ENCODE measurements around the gene HENMT1. TPM values are rescaled to one million over a fixed set of nuclear protein-coding genes. Genes with fewer than 3 reads are reported as not detected.

Gene HENMT1
- 0.98 TPM for total RNA-seq

GRCh38 chr1:108661030-108661609 is at the start of gene HENMT1:
Gene HENMT1 (minus strand): TSS chr1:108661093. CDS start chr1:108659884, 1,209 bp downstream.
- Histone ChIP-seq H3K9me3 (no peaks in the 10 kb centered on the region), H3K27ac (peak within 1 kb of the TSS; percentile 88), H3K4me3 (peak within 1 kb of the TSS; percentile 78 to 79), H3K4me1 (peaks cover 4% of the 10 kb centered on the region), H3K27me3 (no peaks in the 10 kb centered on the region), H3K36me3 (no peaks in the 10 kb centered on the region)
- peak in 1 of 2 donors; percentile 71 for TF ChIP-seq POLR2AphosphoS5 (IDR thresholded peaks at IDR 0.05; ENCODE audit: insufficient read depth in 1 of 2, low read depth in 1 of 2)
- TF ChIP-seq, protein P1, sequence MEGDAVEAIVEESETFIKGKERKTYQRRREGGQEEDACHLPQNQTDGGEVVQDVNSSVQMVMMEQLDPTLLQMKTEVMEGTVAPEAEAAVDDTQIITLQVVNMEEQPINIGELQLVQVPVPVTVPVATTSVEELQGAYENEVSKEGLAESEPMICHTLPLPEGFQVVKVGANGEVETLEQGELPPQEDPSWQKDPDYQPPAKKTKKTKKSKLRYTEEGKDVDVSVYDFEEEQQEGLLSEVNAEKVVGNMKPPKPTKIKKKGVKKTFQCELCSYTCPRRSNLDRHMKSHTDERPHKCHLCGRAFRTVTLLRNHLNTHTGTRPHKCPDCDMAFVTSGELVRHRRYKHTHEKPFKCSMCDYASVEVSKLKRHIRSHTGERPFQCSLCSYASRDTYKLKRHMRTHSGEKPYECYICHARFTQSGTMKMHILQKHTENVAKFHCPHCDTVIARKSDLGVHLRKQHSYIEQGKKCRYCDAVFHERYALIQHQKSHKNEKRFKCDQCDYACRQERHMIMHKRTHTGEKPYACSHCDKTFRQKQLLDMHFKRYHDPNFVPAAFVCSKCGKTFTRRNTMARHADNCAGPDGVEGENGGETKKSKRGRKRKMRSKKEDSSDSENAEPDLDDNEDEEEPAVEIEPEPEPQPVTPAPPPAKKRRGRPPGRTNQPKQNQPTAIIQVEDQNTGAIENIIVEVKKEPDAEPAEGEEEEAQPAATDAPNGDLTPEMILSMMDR (IDR thresholded peaks at IDR 0.05) = no peak
- TF ChIP-seq POLR2A (IDR thresholded peaks at IDR 0.05) = no peak
- intact Hi-C loops (cut with DNase I) = loop anchor here (5.0 kb wide), 1 partner anchor 99 kb away; the partner anchor contains the start of gene EEIG2
- DNase-seq (ENCODE audit: extremely low spot score in 2 of 2) = no peak

GRCh38 chr1:108708691-108709660 is 48.1 kb upstream of the HENMT1 start:
- intact Hi-C loops (cut with DNase I) = no loop called here
- TF ChIP-seq, protein P1 (IDR thresholded peaks at IDR 0.05) = no peak
- TF ChIP-seq POLR2AphosphoS5 (IDR thresholded peaks at IDR 0.05; ENCODE audit: insufficient read depth in 1 of 2, low read depth in 1 of 2) (no peak), POLR2A (IDR thresholded peaks at IDR 0.05) (no peak)
- Histone ChIP-seq H3K36me3 (no peaks in the 10 kb centered on the region), H3K4me3 (no peak overlapping the region), H3K27ac (no peak overlapping the region), H3K9me3 (no peaks in the 10 kb centered on the region), H3K27me3 (no peaks in the 10 kb centered on the region), H3K4me1 (peaks cover 12% of the 10 kb centered on the region)
- no peak for DNase-seq (ENCODE audit: extremely low spot score in 2 of 2)

GRCh38 chr1:108706643-108707042 is 45.8 kb upstream of the HENMT1 start:
- intact Hi-C loops (cut with DNase I) = no loop called here
- Histone ChIP-seq H3K4me3 (no peak overlapping the region), H3K36me3 (peaks cover 0 to 4% of the 10 kb centered on the region in 2 donors), H3K27me3 (no peaks in the 10 kb centered on the region), H3K9me3 (no peaks in the 10 kb centered on the region), H3K27ac (no peak overlapping the region), H3K4me1 (peaks cover 12% of the 10 kb centered on the region)
- TF ChIP-seq POLR2AphosphoS5 (IDR thresholded peaks at IDR 0.05; ENCODE audit: insufficient read depth in 1 of 2, low read depth in 1 of 2) (no peak), POLR2A (IDR thresholded peaks at IDR 0.05) (no peak)
- TF ChIP-seq, protein P1 (IDR thresholded peaks at IDR 0.05) = no peak
- no peak for DNase-seq (ENCODE audit: extremely low spot score in 2 of 2)

- no peaks in the 10 kb centered on the region for H3K9me3 ChIP-seq
- DNase-seq (ENCODE audit: extremely low spot score in 2 of 2) = no peak
- no peaks in the 10 kb centered on the region for H3K27me3 ChIP-seq
- H3K36me3 ChIP-seq = peaks cover 0 to 20% of the 10 kb centered on the region in 2 donors
- H3K27ac ChIP-seq = no peak overlapping the region
- H3K4me3 ChIP-seq = no peak overlapping the region
- intact Hi-C loops (cut with DNase I) = no loop called here
- no peak for TF ChIP-seq POLR2A (IDR thresholded peaks at IDR 0.05)
- no peak for TF ChIP-seq POLR2AphosphoS5 (IDR thresholded peaks at IDR 0.05; ENCODE audit: insufficient read depth in 1 of 2, low read depth in 1 of 2)
- TF ChIP-seq, protein P1 (IDR thresholded peaks at IDR 0.05) = no peak
- H3K4me1 ChIP-seq = peaks cover 12% of the 10 kb centered on the region
Observed at GRCh38 chr1:108704496-108704895, 43.6 kb upstream of the HENMT1 start.

All from vagina (tissue), 2 donors.